Spleen (tissue), 7 donors: ENCODE data around the gene ACY1.

Source experiments
- CTCF ChIP-seq, 11 experiments: fragments of 200-600 bp in 7 of 11; fragments of 450-650 bp in 4 of 11; sonication (generic) in 4 of 11; IDR thresholded peaks in 8 of 11; conservative IDR thresholded peaks in 3 of 11; 1 replicate in 7 of 11; 2 replicates in 4 of 11; pipeline versions ENCODE4 v1.4.0 to v1.8.0; 2016 to 2021; ENCODE audit warnings: antibody characterized with exemption in 11 of 11, inconsistent platforms in 4 of 11, mild to moderate bottlenecking in 1 of 11
- POLR2A ChIP-seq, 3 donors: fragments of 450-650 bp; IDR thresholded peaks; one replicate each; pipeline ENCODE4 v1.5.1; 2017; ENCODE audit warnings: antibody characterized with exemption in 3 of 3, mild to moderate bottlenecking in 1 of 3
- donor health status: DM: no; HTN: no; CAD: no; lungs with moderate emphysema.
- donor health status: DM: no; HTN: no; CAD: no.
- donor health status: DM: no; HTN: no; CAD: no.

- no peak for TF ChIP-seq CTCF (IDR thresholded peaks at IDR 0.05 in 8 of 11, conservative IDR thresholded peaks at IDR 0.05 in 3 of 11)
- no peak for TF ChIP-seq POLR2A (IDR thresholded peaks at IDR 0.05)
These were observed 41.9 kb upstream of the ACY1 start for GRCh38 chr3:51941463-51941797.
